ENCODE measurements around the gene TCERG1L.

Gene TCERG1L

DNA sequence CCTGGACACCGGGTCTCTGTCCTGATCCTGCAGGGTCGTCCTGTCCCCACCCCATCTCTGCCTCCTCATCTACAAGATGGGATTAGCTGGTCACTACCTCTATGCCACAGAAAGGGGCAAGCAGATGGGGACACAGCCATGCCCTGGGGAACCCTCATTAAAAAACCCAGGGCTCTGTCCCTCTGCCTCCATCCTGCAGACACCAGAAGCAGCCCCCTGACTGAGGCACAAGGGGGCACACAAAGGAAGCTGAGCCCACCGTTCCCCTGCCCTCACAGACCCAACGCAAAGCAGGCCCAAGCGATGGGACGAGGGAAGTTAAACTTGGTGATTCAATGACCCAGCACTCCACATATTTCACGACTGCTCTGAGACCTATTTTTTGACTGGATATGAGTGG is 142.4 kb downstream of the TCERG1L start:
- Histone ChIP-seq H3K4me1 (ENCODE audit: insufficient read depth, low read length) (no peaks in the 10 kb centered on the region), H3K4me3 (ENCODE audit: low read length) (no peak overlapping the region), H3K36me3 (ENCODE audit: insufficient read depth, low read length) (no peaks in the 10 kb centered on the region), H3K27me3 (ENCODE audit: insufficient read depth, low read length) (no peaks in the 10 kb centered on the region), H2AFZ (ENCODE audit: low read depth, low read length) (no peak overlapping the region), H3K9me3 (ENCODE audit: low read length) (no peaks in the 10 kb centered on the region)

DNA sequence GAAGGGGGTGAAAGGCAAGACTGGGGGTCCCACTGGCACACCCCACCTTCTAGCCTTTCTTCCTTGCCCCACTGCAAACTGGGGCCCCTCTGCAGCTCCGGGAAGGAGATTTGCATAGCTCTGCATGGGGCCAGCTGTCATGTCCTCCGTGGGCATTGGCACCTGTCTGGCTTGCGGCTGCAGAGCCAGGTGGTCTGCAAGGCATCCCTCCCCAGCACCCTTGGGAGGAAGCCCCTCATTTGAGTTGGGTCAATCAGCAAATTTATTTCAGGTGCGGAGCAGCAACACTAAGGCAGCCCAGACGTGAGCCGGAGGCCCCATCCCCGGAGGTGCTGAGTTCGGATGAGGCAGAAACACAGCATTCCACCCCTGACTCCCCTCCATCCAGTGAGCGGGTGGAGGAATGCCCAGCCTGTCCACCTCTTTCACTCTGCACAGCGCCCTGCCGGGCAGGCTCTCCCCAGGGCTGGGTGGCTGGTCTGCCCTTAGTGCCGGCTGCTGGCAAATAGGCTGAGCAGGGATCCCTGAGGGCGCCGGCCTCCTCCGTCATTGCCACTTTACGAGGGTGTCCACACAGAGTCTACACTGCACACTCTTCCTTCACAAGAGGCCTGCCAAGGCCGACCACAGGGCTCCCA is 143.2 kb downstream of the TCERG1L start:
- H3K36me3 ChIP-seq (ENCODE audit: insufficient read depth, low read length) = no peaks in the 10 kb centered on the region
- no peak overlapping the region for H2AFZ ChIP-seq (ENCODE audit: low read depth, low read length)
- H3K4me3 ChIP-seq (ENCODE audit: low read length) = no peak overlapping the region
- no peaks in the 10 kb centered on the region for H3K4me1 ChIP-seq (ENCODE audit: insufficient read depth, low read length)
- no peaks in the 10 kb centered on the region for H3K9me3 ChIP-seq (ENCODE audit: low read length)
- no peaks in the 10 kb centered on the region for H3K27me3 ChIP-seq (ENCODE audit: insufficient read depth, low read length)

DNA sequence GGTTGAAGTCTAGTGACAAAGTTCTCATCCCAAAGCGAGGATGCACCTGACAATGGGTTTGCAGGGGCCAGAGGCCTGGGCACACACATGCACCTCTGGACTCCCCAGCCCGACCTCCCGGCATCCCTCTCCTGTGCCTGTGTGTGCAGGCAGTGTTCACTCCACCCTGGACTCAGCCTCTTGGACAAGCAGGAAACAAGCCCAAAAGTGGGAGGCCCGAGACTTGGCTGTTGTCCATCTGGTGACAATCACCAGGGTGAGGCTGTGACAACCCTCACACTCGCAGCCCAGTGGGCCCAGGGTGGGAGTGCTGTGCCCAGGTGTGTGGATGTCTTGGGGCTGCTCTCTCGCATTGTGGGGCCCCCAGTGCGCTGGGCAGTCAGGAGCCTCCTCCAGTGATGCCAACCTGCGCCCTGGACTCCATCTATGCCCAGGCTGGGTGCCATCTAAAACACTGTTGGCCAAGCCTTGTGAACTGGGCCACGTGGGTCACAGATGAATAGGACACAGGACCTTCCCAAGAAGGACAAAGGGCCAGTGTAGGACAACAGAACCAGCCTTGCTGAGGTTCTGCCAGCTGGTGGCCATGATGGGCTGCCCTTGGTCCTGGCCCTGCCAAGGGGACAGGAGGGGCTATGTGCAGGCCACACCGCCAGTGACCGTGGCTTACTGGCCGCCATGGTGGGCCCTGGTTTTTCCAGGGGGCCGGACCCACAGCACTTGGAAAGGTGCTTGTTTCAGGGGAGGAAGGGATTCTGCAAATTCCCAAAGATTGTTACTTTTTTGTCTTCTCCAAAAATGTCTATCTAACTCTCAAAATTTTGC is 144.3 kb downstream of the TCERG1L start:
- Histone ChIP-seq H3K4me1 (ENCODE audit: insufficient read depth, low read length) (no peaks in the 10 kb centered on the region), H3K27me3 (ENCODE audit: insufficient read depth, low read length) (no peaks in the 10 kb centered on the region), H3K36me3 (ENCODE audit: insufficient read depth, low read length) (no peaks in the 10 kb centered on the region), H3K9me3 (ENCODE audit: low read length) (no peaks in the 10 kb centered on the region), H2AFZ (ENCODE audit: low read depth, low read length) (no peak overlapping the region), H3K4me3 (ENCODE audit: low read length) (no peak overlapping the region)

DNA sequence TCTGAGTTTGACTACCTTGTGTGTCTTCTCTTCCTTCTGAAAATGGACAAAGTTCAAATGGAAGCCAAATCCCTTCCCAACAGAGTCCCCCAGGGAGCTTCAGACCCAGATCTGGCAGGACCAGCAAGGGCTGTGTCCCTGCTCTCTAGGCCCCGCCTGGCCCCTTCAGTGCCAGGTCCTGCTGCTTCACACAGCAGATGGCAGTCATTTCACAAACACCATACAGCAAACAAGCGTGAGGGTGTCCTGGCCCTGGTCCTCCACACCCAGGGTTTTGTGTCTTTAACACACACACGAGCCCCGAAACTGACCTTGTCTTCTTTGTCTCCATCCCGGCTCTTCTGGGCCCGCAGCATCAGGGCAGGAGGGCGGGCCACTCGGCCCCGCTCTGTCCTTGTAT is 145.0 kb downstream of the TCERG1L start:
- no peak overlapping the region for H3K4me3 ChIP-seq (ENCODE audit: low read length)
- no peak overlapping the region for H2AFZ ChIP-seq (ENCODE audit: low read depth, low read length)
- no peaks in the 10 kb centered on the region for H3K27me3 ChIP-seq (ENCODE audit: insufficient read depth, low read length)
- H3K36me3 ChIP-seq (ENCODE audit: insufficient read depth, low read length) = no peaks in the 10 kb centered on the region
- H3K4me1 ChIP-seq (ENCODE audit: insufficient read depth, low read length) = no peaks in the 10 kb centered on the region
- no peaks in the 10 kb centered on the region for H3K9me3 ChIP-seq (ENCODE audit: low read length)

DNA sequence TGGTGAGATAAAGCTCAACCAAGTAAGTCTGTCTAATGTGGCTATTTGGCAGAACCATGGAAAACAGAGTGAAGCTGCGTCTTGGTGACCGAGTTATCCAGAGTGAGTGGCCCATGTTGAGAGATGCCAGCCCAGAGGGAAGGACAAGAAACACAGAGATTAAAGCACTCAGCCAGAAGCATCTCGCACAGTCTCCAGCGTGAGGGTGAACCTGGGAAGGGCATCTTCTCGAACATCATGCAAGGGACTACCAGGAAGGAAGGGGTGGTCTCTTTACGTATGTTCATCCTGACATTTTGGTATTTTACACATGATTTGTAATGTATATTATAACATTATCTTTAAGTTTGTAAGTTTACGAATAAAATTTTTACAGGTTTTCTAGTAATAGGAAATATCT is 146.4 kb downstream of the TCERG1L start:
- H2AFZ ChIP-seq (ENCODE audit: low read depth, low read length) = no peak overlapping the region
- no peaks in the 10 kb centered on the region for H3K36me3 ChIP-seq (ENCODE audit: insufficient read depth, low read length)
- no peak overlapping the region for H3K4me3 ChIP-seq (ENCODE audit: low read length)
- H3K27me3 ChIP-seq (ENCODE audit: insufficient read depth, low read length) = peaks cover 4% of the 10 kb centered on the region
- no peaks in the 10 kb centered on the region for H3K9me3 ChIP-seq (ENCODE audit: low read length)
- H3K4me1 ChIP-seq (ENCODE audit: insufficient read depth, low read length) = no peaks in the 10 kb centered on the region

DNA sequence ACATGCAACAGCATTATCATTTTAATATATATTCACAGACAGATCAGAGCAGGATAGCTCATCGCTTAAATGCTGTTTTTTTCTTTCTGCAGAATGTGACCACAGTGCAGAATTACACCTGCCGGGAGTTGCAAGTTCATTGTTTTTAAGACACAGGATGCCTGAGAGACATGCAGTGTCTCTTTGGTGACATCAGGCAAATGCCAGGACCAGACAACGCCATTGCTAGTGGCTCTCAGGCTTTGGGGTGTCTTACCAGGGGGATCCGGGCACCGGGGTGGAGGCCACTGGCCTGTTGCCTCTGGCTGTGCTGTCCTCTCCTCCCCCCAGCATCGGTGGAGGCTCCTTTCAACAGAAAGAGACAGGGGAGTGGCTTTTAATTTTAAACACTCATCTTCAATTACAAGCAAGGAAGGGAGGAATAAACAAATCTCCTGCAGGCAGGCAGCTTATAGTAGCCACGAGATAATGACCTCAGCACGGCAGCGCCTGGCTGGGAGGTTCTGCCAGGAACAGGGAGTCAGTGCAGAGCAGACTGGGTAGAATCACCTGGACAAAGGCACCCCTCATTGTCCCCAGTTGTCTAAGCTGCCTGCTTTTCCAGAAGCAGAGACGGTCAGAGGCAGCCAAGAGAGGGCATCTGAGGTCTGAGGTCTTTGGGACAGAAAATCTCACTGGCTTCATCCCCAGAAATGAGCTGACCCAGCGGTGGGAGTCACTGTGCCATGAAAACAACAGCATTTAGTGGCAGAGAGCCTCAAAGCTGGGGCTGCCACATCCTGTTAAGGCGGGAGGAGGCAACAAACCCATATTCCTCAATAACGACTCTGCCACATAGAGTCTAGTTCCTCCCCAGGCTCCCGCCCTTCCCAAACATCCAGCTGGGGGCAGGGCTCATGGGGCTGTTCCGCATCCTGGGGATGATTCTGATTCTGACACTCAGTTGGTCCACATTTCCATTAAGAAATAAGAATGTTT is 148.4 kb downstream of the TCERG1L start:
- H2AFZ ChIP-seq (ENCODE audit: low read depth, low read length) = no peak overlapping the region
- H3K4me3 ChIP-seq (ENCODE audit: low read length) = no peak overlapping the region
- no peaks in the 10 kb centered on the region for H3K9me3 ChIP-seq (ENCODE audit: low read length)
- no peaks in the 10 kb centered on the region for H3K4me1 ChIP-seq (ENCODE audit: insufficient read depth, low read length)
- peaks cover 4% of the 10 kb centered on the region for H3K27me3 ChIP-seq (ENCODE audit: insufficient read depth, low read length)
- H3K36me3 ChIP-seq (ENCODE audit: insufficient read depth, low read length) = no peaks in the 10 kb centered on the region

DNA sequence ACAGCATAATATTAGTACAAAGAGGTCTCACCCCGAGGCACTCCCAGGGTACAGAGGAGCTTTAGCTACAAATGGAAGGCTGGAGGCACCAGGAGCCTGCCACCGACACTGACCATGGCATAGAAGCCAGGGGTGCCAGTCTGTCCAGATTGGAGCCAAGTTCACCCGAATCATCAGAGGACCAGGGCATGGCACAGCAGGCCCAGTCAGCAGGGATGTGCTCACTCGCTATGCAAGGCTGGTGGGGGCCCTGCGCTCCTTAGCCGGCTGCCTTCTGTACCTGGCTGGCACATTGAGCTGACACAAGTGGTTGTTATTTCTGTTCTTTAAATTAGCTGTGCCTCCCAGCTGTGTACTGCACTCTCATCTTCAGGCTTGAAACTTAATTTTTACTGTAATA is 149.3 kb downstream of the TCERG1L start:
- Histone ChIP-seq H3K36me3 (ENCODE audit: insufficient read depth, low read length) (no peaks in the 10 kb centered on the region), H3K9me3 (ENCODE audit: low read length) (no peaks in the 10 kb centered on the region), H3K4me3 (ENCODE audit: low read length) (no peak overlapping the region), H2AFZ (ENCODE audit: low read depth, low read length) (no peak overlapping the region), H3K27me3 (ENCODE audit: insufficient read depth, low read length) (peaks cover 4% of the 10 kb centered on the region), H3K4me1 (ENCODE audit: insufficient read depth, low read length) (no peaks in the 10 kb centered on the region)

DNA sequence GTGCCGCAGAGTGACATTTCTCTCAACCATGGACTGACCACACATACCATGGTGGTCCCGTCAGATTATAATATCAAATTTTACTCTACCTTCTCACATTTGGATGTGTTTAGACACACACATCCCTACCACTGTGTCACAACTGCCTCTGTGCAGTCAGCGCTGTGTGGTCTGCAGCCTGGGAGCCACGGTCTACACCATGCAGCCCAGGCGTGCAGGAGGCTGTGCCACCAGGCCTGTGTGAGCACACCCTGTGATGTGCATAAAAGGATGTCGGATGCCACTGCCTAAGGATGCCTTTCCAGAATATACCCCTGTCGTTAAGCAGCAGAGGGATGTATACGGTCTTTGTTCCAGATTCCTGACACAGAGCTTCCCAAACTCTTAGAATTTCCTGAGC is 150.4 kb downstream of the TCERG1L start:
- H3K27me3 ChIP-seq (ENCODE audit: insufficient read depth, low read length) = peaks cover 4% of the 10 kb centered on the region
- no peaks in the 10 kb centered on the region for H3K36me3 ChIP-seq (ENCODE audit: insufficient read depth, low read length)
- no peak overlapping the region for H2AFZ ChIP-seq (ENCODE audit: low read depth, low read length)
- no peak overlapping the region for H3K4me3 ChIP-seq (ENCODE audit: low read length)
- H3K4me1 ChIP-seq (ENCODE audit: insufficient read depth, low read length) = no peaks in the 10 kb centered on the region
- H3K9me3 ChIP-seq (ENCODE audit: low read length) = no peaks in the 10 kb centered on the region

DNA sequence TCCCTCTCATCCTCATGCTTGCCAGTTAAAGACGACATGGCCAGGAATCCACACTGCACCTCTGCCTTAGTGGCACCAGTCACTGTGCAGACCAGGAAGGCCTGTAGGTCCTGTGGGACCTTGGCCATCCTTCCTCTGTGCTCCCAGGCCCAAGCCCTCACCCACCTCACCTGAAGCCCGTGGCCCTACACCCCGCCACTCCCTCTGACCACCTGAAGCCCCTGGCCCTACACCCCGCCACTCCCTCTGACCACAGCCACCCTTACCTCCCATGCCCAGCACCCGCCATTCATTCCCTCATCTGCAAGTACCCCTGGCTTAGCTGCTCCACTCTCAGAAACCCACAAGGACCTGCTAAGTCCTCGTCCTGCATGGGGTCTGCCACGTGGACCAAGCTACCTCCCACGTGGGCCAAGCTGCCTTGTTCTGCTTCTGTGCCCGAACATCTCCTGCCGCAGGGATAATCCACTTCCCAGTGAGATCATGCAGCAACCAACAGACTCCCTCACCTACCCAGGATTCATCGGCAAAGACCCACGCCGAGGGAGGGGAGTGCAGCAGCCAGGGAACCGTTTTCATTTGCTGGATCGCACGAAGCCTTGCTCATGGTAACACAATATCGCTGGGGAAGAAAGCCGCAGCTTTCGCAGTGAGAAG is 151.2 kb downstream of the TCERG1L start:
- no peak overlapping the region for H2AFZ ChIP-seq (ENCODE audit: low read depth, low read length)
- H3K4me3 ChIP-seq (ENCODE audit: low read length) = no peak overlapping the region
- peaks cover 4% of the 10 kb centered on the region for H3K27me3 ChIP-seq (ENCODE audit: insufficient read depth, low read length)
- H3K36me3 ChIP-seq (ENCODE audit: insufficient read depth, low read length) = no peaks in the 10 kb centered on the region
- no peaks in the 10 kb centered on the region for H3K4me1 ChIP-seq (ENCODE audit: insufficient read depth, low read length)
- H3K9me3 ChIP-seq (ENCODE audit: low read length) = no peaks in the 10 kb centered on the region

DNA sequence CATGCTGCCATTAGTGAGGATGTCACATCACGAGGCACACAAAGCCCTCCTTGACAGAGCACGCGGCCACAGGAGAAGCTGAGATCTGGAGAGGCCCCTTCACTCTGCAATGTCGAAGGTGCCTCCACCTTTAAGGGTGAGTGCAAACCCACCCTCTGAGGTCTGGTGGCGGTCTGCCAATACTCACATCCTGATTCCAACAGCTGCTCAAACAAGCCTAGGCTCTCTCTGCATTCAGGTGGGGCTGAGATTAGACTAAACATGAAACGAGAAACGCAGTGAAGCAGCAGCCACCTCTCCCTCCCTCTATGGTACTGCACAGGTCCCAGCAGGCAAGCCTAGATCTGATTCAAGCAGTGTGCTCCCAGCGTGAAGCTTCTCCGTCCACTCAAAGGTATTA is 151.8 kb downstream of the TCERG1L start:
- Histone ChIP-seq H3K9me3 (ENCODE audit: low read length) (no peaks in the 10 kb centered on the region), H3K27me3 (ENCODE audit: insufficient read depth, low read length) (peaks cover 7% of the 10 kb centered on the region), H3K4me3 (ENCODE audit: low read length) (no peak overlapping the region), H3K4me1 (ENCODE audit: insufficient read depth, low read length) (no peaks in the 10 kb centered on the region), H2AFZ (ENCODE audit: low read depth, low read length) (no peak overlapping the region), H3K36me3 (ENCODE audit: insufficient read depth, low read length) (no peaks in the 10 kb centered on the region)

DNA sequence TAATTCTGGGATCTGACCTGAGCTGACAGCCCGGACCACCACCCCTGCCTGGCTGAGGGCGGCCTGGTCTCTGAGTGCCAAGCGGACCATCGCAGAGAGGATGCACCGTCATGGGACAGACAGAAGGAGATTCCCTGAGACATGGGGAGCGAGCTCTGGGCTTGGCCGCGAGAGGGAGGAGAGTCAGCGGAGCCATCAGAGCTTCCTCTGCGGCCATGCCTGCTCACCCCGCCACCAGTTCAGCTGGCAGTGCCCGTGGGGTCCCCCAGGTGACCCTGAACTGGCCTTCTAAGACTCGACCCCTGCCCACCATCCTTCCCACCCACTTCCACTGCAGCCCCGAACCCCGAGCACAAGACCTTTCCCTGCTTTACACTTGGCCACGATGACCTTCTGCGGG is 152.8 kb downstream of the TCERG1L start:
- no peaks in the 10 kb centered on the region for H3K9me3 ChIP-seq (ENCODE audit: low read length)
- H3K4me1 ChIP-seq (ENCODE audit: insufficient read depth, low read length) = no peaks in the 10 kb centered on the region
- H3K27me3 ChIP-seq (ENCODE audit: insufficient read depth, low read length) = peaks cover 7% of the 10 kb centered on the region
- H3K4me3 ChIP-seq (ENCODE audit: low read length) = no peak overlapping the region
- H2AFZ ChIP-seq (ENCODE audit: low read depth, low read length) = no peak overlapping the region
- H3K36me3 ChIP-seq (ENCODE audit: insufficient read depth, low read length) = no peaks in the 10 kb centered on the region

DNA sequence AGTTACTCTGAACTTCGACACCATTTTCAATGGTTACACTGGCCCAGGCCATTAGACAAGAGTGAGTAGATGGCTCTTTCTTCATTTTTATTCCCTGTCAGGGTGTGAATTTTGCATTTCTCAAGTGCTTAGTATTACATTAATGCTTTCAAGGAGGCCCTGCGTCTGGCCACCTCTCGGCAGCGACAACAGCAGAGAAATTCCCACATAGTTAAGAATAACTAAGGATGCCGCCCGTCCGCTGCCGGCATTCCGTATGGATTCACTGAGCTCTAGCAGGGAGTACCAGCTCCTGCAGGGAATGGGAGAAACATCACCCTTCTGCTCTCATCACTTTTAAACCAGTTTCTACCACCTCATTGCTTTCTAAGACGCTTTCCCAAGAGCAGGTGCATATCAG is 153.6 kb downstream of the TCERG1L start:
- H3K4me1 ChIP-seq (ENCODE audit: insufficient read depth, low read length) = no peaks in the 10 kb centered on the region
- H3K4me3 ChIP-seq (ENCODE audit: low read length) = no peak overlapping the region
- no peaks in the 10 kb centered on the region for H3K36me3 ChIP-seq (ENCODE audit: insufficient read depth, low read length)
- no peaks in the 10 kb centered on the region for H3K9me3 ChIP-seq (ENCODE audit: low read length)
- H3K27me3 ChIP-seq (ENCODE audit: insufficient read depth, low read length) = peaks cover 7% of the 10 kb centered on the region
- no peak overlapping the region for H2AFZ ChIP-seq (ENCODE audit: low read depth, low read length)

DNA sequence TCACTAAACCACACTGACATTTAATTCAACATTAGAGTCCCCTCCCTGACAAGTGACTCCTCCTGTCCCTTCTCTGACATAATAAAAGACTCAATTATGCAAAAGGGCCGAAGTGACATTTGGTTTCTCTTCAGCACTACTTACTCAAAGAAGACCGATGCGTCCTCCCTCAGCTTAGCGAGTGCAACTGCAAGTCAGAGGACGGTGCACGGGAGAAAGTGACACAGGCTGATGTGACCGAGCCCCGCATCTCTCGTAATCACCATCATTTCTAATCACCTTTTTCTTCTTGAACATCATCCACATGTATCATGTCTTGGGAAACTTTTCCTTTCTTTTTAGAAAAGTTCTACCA is 155.7 kb downstream of the TCERG1L start:
- Histone ChIP-seq H3K27me3 (ENCODE audit: insufficient read depth, low read length) (peaks cover 7% of the 10 kb centered on the region), H3K4me1 (ENCODE audit: insufficient read depth, low read length) (no peaks in the 10 kb centered on the region), H2AFZ (ENCODE audit: low read depth, low read length) (no peak overlapping the region), H3K9me3 (ENCODE audit: low read length) (no peaks in the 10 kb centered on the region), H3K4me3 (ENCODE audit: low read length) (no peak overlapping the region), H3K36me3 (ENCODE audit: insufficient read depth, low read length) (no peaks in the 10 kb centered on the region)

Measured in neuron (in vitro differentiated cells).